Stimulated activated naive B cell treated with anti-CD40 and anti-IgM and Interleukin-4, amounts not matched to agents 10 μg/mL and 1 μg/mL and 100 μg/mL, for 72 hours (primary cell): Measurements from ENCODE around the gene DHDH.
A peak's percentile ranks its signal among the peaks of the same experiment; 100 is the strongest.

Source experiments
- ATAC-seq, 2 donors: fragments of 150-1000 bp; cut with Tn5 transposase; replicated peaks; 2 replicates each; pipeline ENCODE4 v1.10.0; 2021; ENCODE audit warnings: moderate library complexity in 1 of 2
- DNase-seq: peaks from one replicate; pipeline ENCODE4 v3.0.0; 2021
- H3K27ac Mint-ChIP-seq: one replicate; pipeline ENCODE4 v1.8.0; 2022; ENCODE audit warnings: mild to moderate bottlenecking, mixed read lengths
- H3K27me3 Mint-ChIP-seq, 2 donors: one replicate each; pipeline ENCODE4 v1.8.0; 2022; ENCODE audit warnings: mixed read lengths in 2 of 2
- H3K36me3 Mint-ChIP-seq, 2 donors: one replicate each; pipeline ENCODE4 v1.8.0; 2022; ENCODE audit warnings: mixed read lengths in 2 of 2, mild to moderate bottlenecking in 1 of 2
- H3K4me1 Mint-ChIP-seq, 2 donors: one replicate each; pipeline ENCODE4 v1.8.0; 2022; ENCODE audit warnings: mixed read lengths in 2 of 2, mild to moderate bottlenecking in 1 of 2
- H3K4me3 Mint-ChIP-seq, 2 donors: one replicate each; pipeline ENCODE4 v1.8.0; 2022; ENCODE audit warnings: mild to moderate bottlenecking in 2 of 2, mixed read lengths in 2 of 2, moderate library complexity in 1 of 2
- H3K9me3 Mint-ChIP-seq, 2 donors: one replicate each; pipeline ENCODE4 v1.8.0; 2022; ENCODE audit warnings: mixed read lengths in 2 of 2, mild to moderate bottlenecking in 1 of 2

DHDH gene

GRCh38 chr19:48969276-48970138, 36.0 kb downstream of the DHDH start:
- no peak for ATAC-seq
- H3K27ac Mint-ChIP-seq = no peak overlapping the region

GRCh38 chr19:48970139-48970766, 36.8 kb downstream of the DHDH start:
- ATAC-seq (no peak), DNase-seq (no peak)
- Mint-ChIP-seq H3K27me3 (no peaks in the 10 kb centered on the region), H3K4me1 (peaks cover 26 to 47% of the 10 kb centered on the region in 2 donors), H3K4me3 (no peak overlapping the region), H3K9me3 (peaks cover 0 to 3% of the 10 kb centered on the region in 2 donors), H3K27ac (no peak overlapping the region), H3K36me3 (peaks cover 53 to 62% of the 10 kb centered on the region in 2 donors)

More at GRCh38 chr19:48969276-48970138, 36.0 kb downstream of the DHDH start:
- H3K9me3 Mint-ChIP-seq = peaks cover 0 to 3% of the 10 kb centered on the region in 2 donors
- no peak for DNase-seq
- no peaks in the 10 kb centered on the region for H3K27me3 Mint-ChIP-seq
- peaks cover 53 to 63% of the 10 kb centered on the region in 2 donors for H3K36me3 Mint-ChIP-seq
- no peak overlapping the region for H3K4me3 Mint-ChIP-seq
- H3K4me1 Mint-ChIP-seq = peaks cover 31 to 55% of the 10 kb centered on the region in 2 donors

- H3K4me3 Mint-ChIP-seq = no peak overlapping the region
- H3K27me3 Mint-ChIP-seq = no peaks in the 10 kb centered on the region
- H3K36me3 Mint-ChIP-seq = peaks cover 49 to 55% of the 10 kb centered on the region in 2 donors
- H3K9me3 Mint-ChIP-seq = peaks cover 0 to 3% of the 10 kb centered on the region in 2 donors
- ATAC-seq (peak; percentile 76 to 81), DNase-seq (peak; percentile 69)
- peaks cover 26 to 42% of the 10 kb centered on the region in 2 donors for H3K4me1 Mint-ChIP-seq
- H3K27ac Mint-ChIP-seq = peak overlapping the region; percentile 59
Observed at GRCh38 chr19:48970923-48971395, 37.5 kb downstream of the DHDH start.

- peaks cover 17 to 32% of the 10 kb centered on the region in 2 donors for H3K4me1 Mint-ChIP-seq
- peaks cover 1 to 3% of the 10 kb centered on the region in 2 donors for H3K9me3 Mint-ChIP-seq
- peaks cover 40 to 45% of the 10 kb centered on the region in 2 donors for H3K36me3 Mint-ChIP-seq
- no peak overlapping the region for H3K4me3 Mint-ChIP-seq
- no peak for DNase-seq
- ATAC-seq = peak; percentile 18 to 24
- no peaks in the 10 kb centered on the region for H3K27me3 Mint-ChIP-seq
- peak overlapping the region; percentile 42 for H3K27ac Mint-ChIP-seq
Observed at GRCh38 chr19:48975947-48976847, 42.7 kb downstream of the DHDH start.

GRCh38 chr19:48977061-48977460, 43.6 kb downstream of the DHDH start:
- no peak overlapping the region for H3K27ac Mint-ChIP-seq
- H3K27me3 Mint-ChIP-seq = no peaks in the 10 kb centered on the region

GRCh38 chr19:48982280-48982679, 48.8 kb downstream of the DHDH start:
- no peak for ATAC-seq
- H3K9me3 Mint-ChIP-seq = no peaks in the 10 kb centered on the region
- peak overlapping the region; percentile 81 for H3K27ac Mint-ChIP-seq
- peaks cover 54 to 71% of the 10 kb centered on the region in 2 donors for H3K36me3 Mint-ChIP-seq
- H3K27me3 Mint-ChIP-seq = no peaks in the 10 kb centered on the region
- no peak overlapping the region for H3K4me3 Mint-ChIP-seq
- DNase-seq = no peak
- peaks cover 28 to 50% of the 10 kb centered on the region in 2 donors for H3K4me1 Mint-ChIP-seq

More at GRCh38 chr19:48977061-48977460, 43.6 kb downstream of the DHDH start:
- Mint-ChIP-seq H3K4me1 (peaks cover 23 to 38% of the 10 kb centered on the region in 2 donors), H3K9me3 (peaks cover 1 to 3% of the 10 kb centered on the region in 2 donors), H3K4me3 (no peak overlapping the region), H3K36me3 (peaks cover 45 to 54% of the 10 kb centered on the region in 2 donors)
- ATAC-seq (no peak), DNase-seq (no peak)

- no peak for DNase-seq
- H3K4me1 Mint-ChIP-seq = peaks cover 26 to 52% of the 10 kb centered on the region in 2 donors
- no peak overlapping the region for H3K27ac Mint-ChIP-seq
- ATAC-seq = no peak
- H3K4me3 Mint-ChIP-seq = no peak overlapping the region
- peaks cover 62 to 79% of the 10 kb centered on the region in 2 donors for H3K36me3 Mint-ChIP-seq
- H3K27me3 Mint-ChIP-seq = no peaks in the 10 kb centered on the region
- H3K9me3 Mint-ChIP-seq = no peaks in the 10 kb centered on the region
Observed at GRCh38 chr19:48985711-48986110, 52.2 kb downstream of the DHDH start.

GRCh38 chr19:48986211-48986610, 52.7 kb downstream of the DHDH start:
- Mint-ChIP-seq H3K4me3 (no peak overlapping the region), H3K36me3 (peaks cover 67 to 82% of the 10 kb centered on the region in 2 donors), H3K27ac (no peak overlapping the region), H3K4me1 (peaks cover 30 to 57% of the 10 kb centered on the region in 2 donors), H3K27me3 (no peaks in the 10 kb centered on the region), H3K9me3 (no peaks in the 10 kb centered on the region)
- DNase-seq = no peak
- no peak for ATAC-seq

GRCh38 chr19:48987323-48987722, 53.8 kb downstream of the DHDH start:
- ATAC-seq = peak; percentile 16 to 44
- Mint-ChIP-seq H3K9me3 (no peaks in the 10 kb centered on the region), H3K4me1 (peaks cover 28 to 59% of the 10 kb centered on the region in 2 donors), H3K27me3 (no peaks in the 10 kb centered on the region), H3K27ac (peak overlapping the region; percentile 48), H3K36me3 (peaks cover 67 to 77% of the 10 kb centered on the region in 2 donors), H3K4me3 (peak overlapping the region; percentile 11 to 13)
- DNase-seq = no peak

GRCh38 chr19:48988286-48988685, 54.8 kb downstream of the DHDH start:
- Mint-ChIP-seq H3K27me3 (no peaks in the 10 kb centered on the region), H3K9me3 (no peaks in the 10 kb centered on the region), H3K36me3 (peaks cover 61 to 70% of the 10 kb centered on the region in 2 donors), H3K27ac (no peak overlapping the region), H3K4me3 (peak overlapping the region in 1 of 2 donors; percentile 4), H3K4me1 (peaks cover 30 to 57% of the 10 kb centered on the region in 2 donors)
- ATAC-seq (no peak), DNase-seq (no peak)

GRCh38 chr19:48988860-48989259, 55.4 kb downstream of the DHDH start:
- peaks cover 60 to 68% of the 10 kb centered on the region in 2 donors for H3K36me3 Mint-ChIP-seq
- no peak overlapping the region for H3K4me3 Mint-ChIP-seq
- DNase-seq (no peak), ATAC-seq (no peak)
- no peaks in the 10 kb centered on the region for H3K9me3 Mint-ChIP-seq
- no peak overlapping the region for H3K27ac Mint-ChIP-seq
- H3K4me1 Mint-ChIP-seq = peaks cover 32 to 59% of the 10 kb centered on the region in 2 donors
- H3K27me3 Mint-ChIP-seq = no peaks in the 10 kb centered on the region

- no peaks in the 10 kb centered on the region for H3K27me3 Mint-ChIP-seq
- peak overlapping the region; percentile 6 for H3K27ac Mint-ChIP-seq
- peaks cover 36 to 67% of the 10 kb centered on the region in 2 donors for H3K4me1 Mint-ChIP-seq
- ATAC-seq (no peak), DNase-seq (no peak)
- H3K4me3 Mint-ChIP-seq = no peak overlapping the region
- H3K9me3 Mint-ChIP-seq = no peaks in the 10 kb centered on the region
- peaks cover 57 to 70% of the 10 kb centered on the region in 2 donors for H3K36me3 Mint-ChIP-seq
Observed at GRCh38 chr19:48989701-48990291, 56.3 kb downstream of the DHDH start.

GRCh38 chr19:48990400-48990799, 56.9 kb downstream of the DHDH start:
- DNase-seq = no peak
- Mint-ChIP-seq H3K36me3 (peaks cover 56 to 72% of the 10 kb centered on the region in 2 donors), H3K4me1 (peaks cover 41 to 73% of the 10 kb centered on the region in 2 donors), H3K27me3 (no peaks in the 10 kb centered on the region), H3K4me3 (no peak overlapping the region), H3K27ac (peak overlapping the region; percentile 6), H3K9me3 (no peaks in the 10 kb centered on the region)
- ATAC-seq = no peak
